Gastrocnemius medialis (tissue), 4 donors: ENCODE measurements around the gene EYA3.

Experiments
- POLR2A ChIP-seq, 2 donors: fragments of 450-650 bp; IDR thresholded peaks; one replicate each; pipeline ENCODE4 v1.6.1; 2017; ENCODE audit warnings: antibody characterized with exemption in 2 of 2, mild to moderate bottlenecking in 2 of 2, moderate library complexity in 2 of 2
- TF ChIP-seq, protein P1 (sequence below), 5 experiments: fragments of 450-650 bp in 3 of 5; fragments of 200-600 bp in 2 of 5; sonication (generic) in 2 of 5; IDR thresholded peaks in 4 of 5; conservative IDR thresholded peaks in 1 of 5; 1 replicate in 4 of 5; 2 replicates in 1 of 5; pipeline ENCODE4 v1.5.1; 2016 to 2019; ENCODE audit warnings: antibody characterized with exemption in 5 of 5, mild to moderate bottlenecking in 3 of 5, moderate library complexity in 3 of 5

DNA sequence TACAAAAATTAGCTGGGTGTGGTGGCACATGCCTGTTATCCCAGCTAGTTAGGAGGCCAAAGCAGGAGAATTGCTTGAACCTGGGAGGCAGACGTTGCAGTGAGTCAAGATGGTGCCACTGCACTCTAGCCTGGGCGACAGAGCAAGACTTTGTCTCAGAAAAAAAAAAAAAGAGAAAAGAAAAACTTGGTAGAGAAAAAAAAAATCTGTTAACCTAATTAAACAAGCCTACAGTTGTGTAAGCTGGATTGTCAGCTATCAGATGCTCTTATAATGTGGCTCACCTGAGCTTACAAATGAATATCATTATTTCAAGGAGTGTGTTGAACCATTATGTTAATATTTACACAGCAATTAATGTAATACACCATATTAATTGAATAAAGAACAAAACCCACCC is 26.4 kb upstream of the EYA3 start:
- TF ChIP-seq, protein P1, sequence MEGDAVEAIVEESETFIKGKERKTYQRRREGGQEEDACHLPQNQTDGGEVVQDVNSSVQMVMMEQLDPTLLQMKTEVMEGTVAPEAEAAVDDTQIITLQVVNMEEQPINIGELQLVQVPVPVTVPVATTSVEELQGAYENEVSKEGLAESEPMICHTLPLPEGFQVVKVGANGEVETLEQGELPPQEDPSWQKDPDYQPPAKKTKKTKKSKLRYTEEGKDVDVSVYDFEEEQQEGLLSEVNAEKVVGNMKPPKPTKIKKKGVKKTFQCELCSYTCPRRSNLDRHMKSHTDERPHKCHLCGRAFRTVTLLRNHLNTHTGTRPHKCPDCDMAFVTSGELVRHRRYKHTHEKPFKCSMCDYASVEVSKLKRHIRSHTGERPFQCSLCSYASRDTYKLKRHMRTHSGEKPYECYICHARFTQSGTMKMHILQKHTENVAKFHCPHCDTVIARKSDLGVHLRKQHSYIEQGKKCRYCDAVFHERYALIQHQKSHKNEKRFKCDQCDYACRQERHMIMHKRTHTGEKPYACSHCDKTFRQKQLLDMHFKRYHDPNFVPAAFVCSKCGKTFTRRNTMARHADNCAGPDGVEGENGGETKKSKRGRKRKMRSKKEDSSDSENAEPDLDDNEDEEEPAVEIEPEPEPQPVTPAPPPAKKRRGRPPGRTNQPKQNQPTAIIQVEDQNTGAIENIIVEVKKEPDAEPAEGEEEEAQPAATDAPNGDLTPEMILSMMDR (IDR thresholded peaks at IDR 0.05 in 4 of 5, conservative IDR thresholded peaks at IDR 0.05 in 1 of 5), result no peak
- TF ChIP-seq POLR2A (IDR thresholded peaks at IDR 0.05), result no peak
